GM23338 (cell line): ENCODE results near the gene SSH2. TPM values are rescaled to one million over a fixed set of nuclear protein-coding genes. Genes with fewer than 3 reads are reported as not detected.

Experiments
- ATAC-seq: fragments of 200-7000 bp; cut with Tn5 transposase; 3 replicates; pipeline ENCODE4 v1.9.1; 2020
- DNase-seq: peaks from one replicate; pipeline ENCODE4 v3.0.0-alpha.2; 2015; ENCODE audit warnings: low spot score
- H2AFZ ChIP-seq: fragments of 200-600 bp; sonication (generic); 2 replicates; pipeline ENCODE4 v1.8.0; 2016; ENCODE audit warnings: antibody characterized with exemption, mild to moderate bottlenecking, moderate library complexity
- H3F3A ChIP-seq: fragments of 200-600 bp; sonication (generic); replicated peaks from 2 replicates; pipeline ENCODE4 v1.8.0; 2017; ENCODE audit warnings: antibody characterized with exemption, mixed run types, low read depth
- H3K27ac ChIP-seq: fragments of 200-600 bp; sonication (generic); 2 replicates; pipeline ENCODE4 v1.6.1; 2016; ENCODE audit warnings: low read depth
- H3K27me3 ChIP-seq: fragments of 200-600 bp; sonication (generic); 2 replicates; pipeline ENCODE4 v1.8.0; 2016; ENCODE audit warnings: mild to moderate bottlenecking, mixed run types, moderate library complexity; ENCODE audit not compliant: insufficient read depth
- H3K36me3 ChIP-seq: fragments of 200-600 bp; sonication (generic); 2 replicates; pipeline ENCODE4 v1.8.0; 2016; ENCODE audit warnings: mild to moderate bottlenecking; ENCODE audit not compliant: insufficient read depth
- H3K4me1 ChIP-seq: fragments of 200-600 bp; sonication (generic); 2 replicates; pipeline ENCODE4 v1.8.0; 2016; ENCODE audit warnings: mild to moderate bottlenecking, moderate library complexity; ENCODE audit not compliant: insufficient read depth
- H3K4me2 ChIP-seq: fragments of 200-600 bp; sonication (generic); 2 replicates; pipeline ENCODE4 v1.7.1; 2017; ENCODE audit warnings: mixed run types
- H3K4me3 ChIP-seq: fragments of 200-600 bp; sonication (generic); 2 replicates; pipeline ENCODE4 v1.6.1; 2016; ENCODE audit warnings: mixed run types
- H3K79me2 ChIP-seq: fragments of 200-600 bp; sonication (generic); replicated peaks from 2 replicates; pipeline ENCODE4 v1.8.0; 2017; ENCODE audit warnings: mild to moderate bottlenecking; ENCODE audit not compliant: insufficient read depth
- H3K9me2 ChIP-seq: fragments of 200-600 bp; sonication (generic); 2 replicates; pipeline ENCODE4 v1.8.0; 2017; ENCODE audit not compliant: insufficient read depth
- H4K20me1 ChIP-seq: fragments of 200-600 bp; sonication (generic); replicated peaks from 2 replicates; pipeline ENCODE4 v1.8.0; 2017; ENCODE audit warnings: mild to moderate bottlenecking; ENCODE audit not compliant: insufficient read depth
- H3K27ac Mint-ChIP-seq: 2 replicates; pipeline ENCODE4 v1.8.0; 2020; ENCODE audit warnings: inconsistent platforms, mild to moderate bottlenecking, moderate library complexity, mixed read lengths
- H3K27me3 Mint-ChIP-seq: 3 replicates; pipeline ENCODE4 v1.8.0; 2022; ENCODE audit warnings: low read depth, mild to moderate bottlenecking, moderate library complexity, mixed read lengths, inconsistent platforms; ENCODE audit not compliant: insufficient read depth, poor library complexity
- H3K36me3 Mint-ChIP-seq: 3 replicates; pipeline ENCODE4 v1.8.0; 2021; ENCODE audit warnings: low read depth, mild to moderate bottlenecking, inconsistent platforms, moderate library complexity, mixed read lengths
- H3K4me1 Mint-ChIP-seq: 3 replicates; pipeline ENCODE4 v1.8.0; 2020; ENCODE audit warnings: mild to moderate bottlenecking, inconsistent platforms, mixed read lengths
- H3K4me3 Mint-ChIP-seq: 3 replicates; pipeline ENCODE4 v1.8.0; 2021; ENCODE audit warnings: moderate library complexity, mild to moderate bottlenecking, inconsistent platforms, mixed read lengths
- H3K9me3 Mint-ChIP-seq: 3 replicates; pipeline ENCODE4 v1.8.0; 2020; ENCODE audit warnings: moderate library complexity, mild to moderate bottlenecking, inconsistent platforms, mixed read lengths
- EZH2 ChIP-seq: fragments of 200-600 bp; sonication (generic); IDR thresholded peaks from one replicate; pipeline ENCODE4 v1.8.0; 2017; ENCODE audit warnings: antibody characterized with exemption, mild to moderate bottlenecking, low read depth; ENCODE audit not compliant: unreplicated experiment
- EZH2phosphoT487 ChIP-seq: fragments of 200-600 bp; sonication (generic); IDR thresholded peaks from one replicate; pipeline ENCODE4 v1.8.1; 2018; ENCODE audit warnings: antibody characterized with exemption; ENCODE audit not compliant: unreplicated experiment
- JUNB ChIP-seq: IDR thresholded peaks from one replicate; pipeline ENCODE4 v1.6.1; 2016; ENCODE audit warnings: antibody characterized with exemption; ENCODE audit not compliant: unreplicated experiment
- NANOG ChIP-seq: IDR thresholded peaks from 2 replicates; pipeline ENCODE4 v1.6.1; 2016; ENCODE audit warnings: antibody characterized with exemption, borderline replicate concordance
- POLR2AphosphoS5 ChIP-seq: IDR thresholded peaks from 2 replicates; pipeline ENCODE4 v1.6.1; 2016; ENCODE audit warnings: antibody characterized with exemption, low read depth
- ZNF114 ChIP-seq: fragments of 250-450 bp; sonication (Bioruptor Pico); IDR thresholded peaks from 2 replicates; pipeline ENCODE4 v1.5.0; 2020; ENCODE audit warnings: mild to moderate bottlenecking, moderate library complexity
- ZNF331 ChIP-seq: fragments of 250-450 bp; sonication (Bioruptor Pico); IDR thresholded peaks from 2 replicates; pipeline ENCODE4 v1.5.0; 2020; ENCODE audit warnings: low read depth, mild to moderate bottlenecking, moderate library complexity
- ZNF462 ChIP-seq: fragments of 250-450 bp; sonication (Bioruptor Pico); IDR thresholded peaks from 2 replicates; pipeline ENCODE4 v1.5.0; 2020; ENCODE audit warnings: mild to moderate bottlenecking, moderate library complexity
- polyA plus RNA-seq: library from polyadenylated mRNA; unstranded; fragments of >200 nt; fragmentation: Nextera tagmentation; extraction: Ambion mirVana; gene quantifications from 2 replicates; pipeline ENCODE4 v1.2.1, GENCODE V29; 2016
- total RNA-seq: library from RNA; depleted of rRNA; stranded (reverse); fragments of >200 nt; shearing (Covaris generic); gene quantifications from 2 replicates; pipeline ENCODE4 v1.2.3, GENCODE V29; 2014
- TF ChIP-seq, protein P1 (sequence below), 2 experiments: fragments of 200-600 bp in 1 of 2; sonication (generic) in 1 of 2; conservative IDR thresholded peaks; 2 replicates each; pipeline versions ENCODE4 v1.5.1 to v1.6.1; 2016 to 2017; ENCODE audit warnings: antibody characterized with exemption in 2 of 2, low read depth in 2 of 2, mild to moderate bottlenecking in 2 of 2, moderate library complexity in 1 of 2
- TF ChIP-seq, protein P2 (sequence below): IDR thresholded peaks from one replicate; pipeline ENCODE4 v1.6.1; 2018; ENCODE audit warnings: antibody characterized with exemption; ENCODE audit not compliant: unreplicated experiment

The SSH2 gene
- total and polyA plus RNA-seq, 2 experiments from 2014 or later, result 9.9 to 12.1 TPM

- Mint-ChIP-seq H3K9me3 (no peaks in the 10 kb centered on the region), H3K4me1 (peaks cover 35% of the 10 kb centered on the region), H3K36me3 (no peaks in the 10 kb centered on the region), H3K4me3 (no peak overlapping the region), H3K27ac (no peak overlapping the region), H3K27me3 (peaks cover 3% of the 10 kb centered on the region)
- no peaks in the 10 kb centered on the region for H3K79me2 ChIP-seq
- H3K4me3 ChIP-seq, result no peak overlapping the region
- H3K4me1 ChIP-seq, result peaks cover 11% of the 10 kb centered on the region; the same call in 1 of the 2 replicates
- ATAC-seq, result no peak
- no peaks in the 10 kb centered on the region for H3K36me3 ChIP-seq
- H2AFZ ChIP-seq, result no peak overlapping the region
- DNase-seq, result no peak
- no peak for TF ChIP-seq EZH2
- no peak for TF ChIP-seq JUNB
- TF ChIP-seq, protein P1, sequence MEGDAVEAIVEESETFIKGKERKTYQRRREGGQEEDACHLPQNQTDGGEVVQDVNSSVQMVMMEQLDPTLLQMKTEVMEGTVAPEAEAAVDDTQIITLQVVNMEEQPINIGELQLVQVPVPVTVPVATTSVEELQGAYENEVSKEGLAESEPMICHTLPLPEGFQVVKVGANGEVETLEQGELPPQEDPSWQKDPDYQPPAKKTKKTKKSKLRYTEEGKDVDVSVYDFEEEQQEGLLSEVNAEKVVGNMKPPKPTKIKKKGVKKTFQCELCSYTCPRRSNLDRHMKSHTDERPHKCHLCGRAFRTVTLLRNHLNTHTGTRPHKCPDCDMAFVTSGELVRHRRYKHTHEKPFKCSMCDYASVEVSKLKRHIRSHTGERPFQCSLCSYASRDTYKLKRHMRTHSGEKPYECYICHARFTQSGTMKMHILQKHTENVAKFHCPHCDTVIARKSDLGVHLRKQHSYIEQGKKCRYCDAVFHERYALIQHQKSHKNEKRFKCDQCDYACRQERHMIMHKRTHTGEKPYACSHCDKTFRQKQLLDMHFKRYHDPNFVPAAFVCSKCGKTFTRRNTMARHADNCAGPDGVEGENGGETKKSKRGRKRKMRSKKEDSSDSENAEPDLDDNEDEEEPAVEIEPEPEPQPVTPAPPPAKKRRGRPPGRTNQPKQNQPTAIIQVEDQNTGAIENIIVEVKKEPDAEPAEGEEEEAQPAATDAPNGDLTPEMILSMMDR (conservative IDR thresholded peaks at IDR 0.05; ENCODE audit: low read depth in 2 of 2), result no peak
- no peak for TF ChIP-seq ZNF114 (CRISPR knock-in tag)
- TF ChIP-seq POLR2AphosphoS5, result no peak
- TF ChIP-seq NANOG, result no peak
- TF ChIP-seq, protein P2, sequence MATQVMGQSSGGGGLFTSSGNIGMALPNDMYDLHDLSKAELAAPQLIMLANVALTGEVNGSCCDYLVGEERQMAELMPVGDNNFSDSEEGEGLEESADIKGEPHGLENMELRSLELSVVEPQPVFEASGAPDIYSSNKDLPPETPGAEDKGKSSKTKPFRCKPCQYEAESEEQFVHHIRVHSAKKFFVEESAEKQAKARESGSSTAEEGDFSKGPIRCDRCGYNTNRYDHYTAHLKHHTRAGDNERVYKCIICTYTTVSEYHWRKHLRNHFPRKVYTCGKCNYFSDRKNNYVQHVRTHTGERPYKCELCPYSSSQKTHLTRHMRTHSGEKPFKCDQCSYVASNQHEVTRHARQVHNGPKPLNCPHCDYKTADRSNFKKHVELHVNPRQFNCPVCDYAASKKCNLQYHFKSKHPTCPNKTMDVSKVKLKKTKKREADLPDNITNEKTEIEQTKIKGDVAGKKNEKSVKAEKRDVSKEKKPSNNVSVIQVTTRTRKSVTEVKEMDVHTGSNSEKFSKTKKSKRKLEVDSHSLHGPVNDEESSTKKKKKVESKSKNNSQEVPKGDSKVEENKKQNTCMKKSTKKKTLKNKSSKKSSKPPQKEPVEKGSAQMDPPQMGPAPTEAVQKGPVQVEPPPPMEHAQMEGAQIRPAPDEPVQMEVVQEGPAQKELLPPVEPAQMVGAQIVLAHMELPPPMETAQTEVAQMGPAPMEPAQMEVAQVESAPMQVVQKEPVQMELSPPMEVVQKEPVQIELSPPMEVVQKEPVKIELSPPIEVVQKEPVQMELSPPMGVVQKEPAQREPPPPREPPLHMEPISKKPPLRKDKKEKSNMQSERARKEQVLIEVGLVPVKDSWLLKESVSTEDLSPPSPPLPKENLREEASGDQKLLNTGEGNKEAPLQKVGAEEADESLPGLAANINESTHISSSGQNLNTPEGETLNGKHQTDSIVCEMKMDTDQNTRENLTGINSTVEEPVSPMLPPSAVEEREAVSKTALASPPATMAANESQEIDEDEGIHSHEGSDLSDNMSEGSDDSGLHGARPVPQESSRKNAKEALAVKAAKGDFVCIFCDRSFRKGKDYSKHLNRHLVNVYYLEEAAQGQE, result no peak
- no peak for TF ChIP-seq ZNF331 (CRISPR knock-in tag)
- TF ChIP-seq ZNF462, result no peak
- TF ChIP-seq EZH2phosphoT487, result no peak
- no peaks in the 10 kb centered on the region for H3K9me2 ChIP-seq
- no peaks in the 10 kb centered on the region for H3F3A ChIP-seq
- no peaks in the 10 kb centered on the region for H3K27me3 ChIP-seq
- H3K27ac ChIP-seq, result no peak overlapping the region
- H3K4me2 ChIP-seq, result no peak overlapping the region
- H4K20me1 ChIP-seq, result no peaks in the 10 kb centered on the region
Observed at GRCh38 chr17:29719469-29719868, 210.6 kb downstream of the SSH2 start.
